C1 segment of cervical spinal cord (tissue), 14 donors: ENCODE data around the gene MYLK.

ENCODE experiments used
- DNase-seq, 14 donors: peaks; one replicate each; lab custom pipeline; 2025; lab: John Stamatoyannopoulos, UW

MYLK gene

DNA sequence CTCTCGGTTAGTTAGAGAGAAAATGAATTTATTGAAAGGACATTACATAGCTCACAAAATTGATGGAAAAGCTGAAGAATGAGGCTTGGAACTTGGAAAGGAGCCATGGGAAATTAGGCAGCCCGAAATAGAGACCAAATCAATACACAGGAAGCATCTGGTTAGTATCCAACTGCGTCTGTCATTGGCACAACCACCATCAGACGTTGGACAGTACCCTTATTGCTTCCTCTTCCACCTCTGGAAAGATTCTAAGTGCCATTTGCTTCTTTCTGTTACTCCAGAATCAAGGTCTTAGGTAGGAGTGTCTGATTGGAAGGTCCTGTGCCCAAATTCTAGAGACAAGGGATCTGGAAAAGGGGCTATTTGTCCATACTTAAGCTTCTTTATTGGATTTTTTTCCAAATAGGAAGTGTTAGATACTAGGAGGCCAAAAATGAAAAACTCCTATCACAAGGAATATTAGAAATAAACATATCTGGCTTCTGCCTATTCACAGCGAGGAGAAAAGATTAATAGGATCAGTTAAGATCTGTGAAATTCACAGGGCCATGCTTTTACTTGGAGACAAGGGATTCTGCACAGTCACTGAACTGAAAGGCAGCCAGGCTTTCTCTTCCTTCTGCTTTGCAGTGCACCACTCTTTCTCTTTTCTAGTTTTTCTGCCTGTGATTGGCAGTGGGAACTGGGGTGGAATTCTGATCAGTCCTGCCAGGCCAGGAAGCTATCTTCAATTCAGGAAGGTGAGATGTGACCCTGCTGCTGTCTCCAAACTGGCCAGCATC, 288.5 kb downstream of the MYLK start:
- no peak for DNase-seq

DNA sequence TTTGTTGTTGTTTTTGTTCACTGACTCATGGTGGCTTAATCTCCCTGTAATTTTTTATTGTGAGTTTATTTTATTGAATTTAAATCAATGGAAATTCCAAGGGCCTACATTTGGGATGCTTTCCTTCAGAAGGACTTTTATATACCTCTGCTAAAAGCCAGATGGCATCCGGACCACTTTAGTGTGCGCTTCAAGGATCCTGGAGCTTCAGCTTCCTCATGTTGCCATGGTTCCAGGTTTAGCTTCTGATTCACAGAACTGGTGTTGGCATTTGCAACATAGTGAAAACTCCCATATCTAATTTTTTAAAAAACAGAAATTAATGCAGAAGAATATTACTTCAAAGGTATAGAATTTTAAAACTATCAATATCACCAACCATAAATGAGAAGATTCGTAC, 290.8 kb downstream of the MYLK start:
- no peak for DNase-seq

DNA sequence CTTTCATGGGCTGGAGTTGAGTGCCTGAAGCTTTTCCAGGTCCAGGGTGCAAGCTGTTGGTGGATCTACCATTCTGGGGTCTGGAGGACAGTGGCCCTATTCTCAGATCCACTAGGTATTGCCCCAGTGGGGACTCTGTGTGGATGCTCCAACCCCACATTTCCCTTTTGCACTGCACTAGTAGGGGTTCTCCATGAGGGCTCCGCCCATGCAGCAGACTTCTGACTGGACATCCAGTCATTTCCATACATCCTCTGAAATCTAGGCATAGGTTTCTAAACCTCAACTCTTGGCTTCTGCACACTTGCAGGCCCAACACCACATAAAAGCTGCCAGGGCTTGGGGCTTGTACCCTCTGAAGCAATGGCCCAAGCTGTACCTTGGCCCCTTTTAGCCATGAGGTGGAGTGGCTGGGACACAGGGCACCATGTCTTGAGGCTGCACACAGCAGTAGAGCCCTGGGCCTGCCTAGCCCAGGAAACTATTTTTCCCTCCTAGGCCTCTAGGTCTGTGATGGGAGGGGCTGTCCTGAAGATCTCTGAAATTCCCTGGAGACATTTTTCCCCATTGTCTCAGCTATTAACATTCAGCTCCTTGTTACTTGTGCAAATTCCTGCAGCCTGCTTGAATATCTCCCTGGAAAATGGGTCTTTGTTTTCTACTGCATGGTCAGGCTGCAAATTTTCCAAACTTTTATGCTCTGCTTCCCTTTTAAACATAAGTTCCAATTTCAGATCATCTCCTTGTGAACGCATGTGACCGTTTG, 293.3 kb downstream of the MYLK start:
- DNase-seq: no peak

DNA sequence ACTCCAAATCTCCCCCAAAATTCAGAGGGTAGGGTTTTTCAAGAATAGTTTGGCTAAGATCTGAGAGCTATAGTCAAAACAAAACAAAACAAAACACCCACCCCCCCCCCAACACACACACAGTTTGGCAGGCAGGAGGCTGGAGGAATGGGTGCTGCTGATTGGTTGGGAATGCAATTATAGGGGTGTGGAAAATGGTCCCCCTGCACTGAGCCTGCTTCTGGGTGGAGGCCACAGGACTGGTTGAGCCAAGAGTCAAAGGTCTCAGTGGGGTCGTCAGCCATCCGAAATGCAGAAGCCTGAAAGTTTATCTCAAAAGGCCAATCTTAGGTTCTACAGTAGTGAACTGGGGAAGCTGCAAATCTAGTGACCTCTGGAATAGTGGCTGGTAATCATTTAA, 296.7 kb downstream of the MYLK start:
- DNase-seq: no peak

DNA sequence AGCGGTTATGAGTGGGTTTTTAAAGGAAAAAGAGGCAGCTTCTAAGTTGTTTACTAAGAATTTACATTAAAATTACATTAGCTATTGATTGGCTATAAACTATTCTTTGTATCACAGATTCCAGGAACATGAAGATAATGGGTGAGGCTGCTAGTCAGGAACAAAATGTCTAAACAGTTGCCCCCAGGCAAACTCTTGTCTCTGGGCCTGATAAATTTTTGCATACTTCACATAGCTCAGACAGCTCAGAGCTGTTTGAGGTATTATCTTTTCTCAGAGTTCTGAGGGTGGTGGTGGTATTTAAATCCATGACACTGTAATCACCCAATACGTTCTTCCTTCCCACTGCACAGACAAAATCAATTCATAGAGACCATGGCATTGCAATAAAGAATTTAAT, 297.2 kb downstream of the MYLK start:
- DNase-seq: no peak

DNA sequence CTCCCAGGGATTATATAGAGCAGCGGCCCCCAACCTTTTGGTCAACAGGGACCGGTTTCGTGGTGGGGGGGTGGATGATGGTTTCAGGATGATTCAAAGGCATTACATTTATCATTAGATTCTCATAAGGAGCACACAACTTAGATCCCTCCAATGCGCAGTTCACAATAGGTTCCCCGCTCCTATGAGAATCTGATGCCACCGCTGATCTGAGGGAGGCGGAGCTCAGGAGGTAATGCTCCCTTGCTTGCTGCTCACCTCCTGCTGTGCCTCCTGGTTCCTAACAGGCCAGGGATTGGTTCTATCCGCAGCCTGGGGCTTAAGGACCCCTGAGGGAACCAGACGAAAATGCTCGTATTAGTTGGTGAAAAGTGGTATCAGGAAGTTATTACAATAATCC, 298.0 kb downstream of the MYLK start:
- peak in 6 of 14 donors; percentile 7 to 65 (median 24) for DNase-seq

DNA sequence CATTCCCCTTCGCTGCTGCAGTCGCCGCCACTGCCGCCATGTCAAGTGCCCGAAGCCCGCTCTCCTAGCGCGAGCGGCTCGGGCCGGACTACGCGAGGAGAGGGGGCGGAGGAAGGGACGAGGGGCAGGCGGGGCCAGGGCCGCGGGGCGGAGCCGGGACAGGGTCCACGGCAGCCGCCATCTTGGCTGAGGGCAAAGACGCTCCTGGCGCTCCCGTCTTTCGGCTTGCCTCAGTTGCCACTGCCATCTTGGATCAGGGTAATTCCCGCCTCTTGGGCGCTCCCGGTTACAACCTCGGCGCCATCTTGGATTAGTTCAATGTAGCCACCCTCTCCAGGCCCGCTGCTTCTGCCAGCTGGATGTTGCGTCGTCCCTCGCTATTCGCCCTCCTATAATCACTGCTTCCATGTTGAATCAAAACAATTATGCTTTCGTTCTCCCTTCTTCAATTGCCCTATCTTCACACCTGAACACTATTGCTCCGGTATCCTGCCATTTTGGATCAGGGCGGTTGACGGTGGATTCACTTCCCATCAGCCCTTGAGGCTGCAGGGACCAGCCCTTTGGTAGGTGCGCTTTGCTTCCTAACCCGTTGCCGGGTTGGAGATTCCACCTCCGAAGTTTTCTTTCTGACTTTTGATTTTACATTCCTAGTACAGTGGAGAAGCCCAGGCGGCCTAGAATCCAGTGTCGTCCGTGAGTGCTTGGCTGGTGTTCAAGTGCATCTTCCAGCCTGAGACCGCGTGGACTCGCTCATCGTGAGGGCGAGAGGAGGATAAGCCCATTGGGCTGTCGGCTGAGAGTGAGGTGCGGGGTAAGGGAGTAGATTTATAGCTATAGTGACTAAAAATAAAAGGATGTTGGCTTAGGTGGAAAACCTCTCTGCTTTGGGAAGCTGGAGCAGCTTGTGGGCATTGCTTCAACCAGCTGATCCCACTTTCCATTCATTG, 298.9 kb downstream of the MYLK start, which contains the start of gene HACD2:
Gene HACD2 (minus strand): TSS at position 66 of the 950 bp plus-strand sequence. CDS start 26 bp downstream, at position 40.
- peak; percentile 78 to 99 (median 96) for DNase-seq

DNA sequence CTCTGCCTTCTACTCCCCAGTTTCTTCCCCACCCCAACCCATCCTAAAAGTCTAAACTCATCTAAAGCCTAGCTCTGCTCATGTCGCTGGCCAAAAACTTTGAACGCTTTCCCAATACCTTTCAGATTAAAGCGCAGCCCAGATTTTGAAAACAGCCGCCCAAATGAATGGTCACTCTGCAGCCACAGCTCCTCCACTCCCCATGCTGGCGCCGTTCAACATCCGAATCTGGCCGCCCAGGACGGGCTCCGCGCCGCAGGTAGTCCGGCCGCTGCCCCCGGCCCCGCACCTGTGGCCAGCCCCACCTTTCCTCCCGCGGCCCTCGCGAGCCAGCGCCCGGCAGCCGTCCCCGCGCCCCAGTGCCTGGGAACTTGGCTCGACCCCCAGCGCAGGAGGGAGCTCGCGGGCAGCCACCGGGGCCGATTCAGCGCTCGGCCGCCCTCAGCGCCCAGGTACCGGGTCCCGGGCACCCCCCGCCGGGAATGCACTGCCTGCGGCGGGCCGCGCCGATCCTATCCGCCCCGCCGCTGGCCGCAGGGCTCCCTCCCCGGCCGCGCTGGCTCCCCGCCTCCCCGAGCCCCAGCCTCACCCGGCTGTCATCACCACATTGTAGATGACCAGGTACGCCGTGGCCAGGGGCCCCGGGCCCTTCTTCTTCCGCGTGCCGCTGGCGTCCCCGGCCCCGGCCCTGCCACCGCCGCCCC, 299.7 kb downstream of the MYLK start:
- peak in 11 of 14 donors; percentile 51 to 84 (median 67) for DNase-seq

DNA sequence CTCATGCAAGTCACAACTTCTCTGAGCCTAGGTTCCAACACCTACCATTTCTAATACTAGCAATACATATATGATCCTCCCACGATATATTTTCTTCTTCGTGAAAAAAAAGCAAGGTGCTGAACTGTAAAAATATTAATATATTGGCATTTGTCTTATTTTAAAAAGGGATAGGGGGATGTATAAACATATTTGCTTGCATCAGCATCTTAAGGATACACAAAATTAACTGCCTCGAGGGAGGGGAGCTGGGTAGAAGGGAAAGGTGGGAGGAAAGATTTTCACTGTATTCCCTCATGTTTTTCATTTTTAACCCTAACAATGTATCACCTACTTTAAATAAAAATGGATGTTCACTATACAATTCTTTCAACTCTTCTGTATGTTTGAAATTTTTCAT, 300.6 kb downstream of the MYLK start:
- DNase-seq: no peak

DNA sequence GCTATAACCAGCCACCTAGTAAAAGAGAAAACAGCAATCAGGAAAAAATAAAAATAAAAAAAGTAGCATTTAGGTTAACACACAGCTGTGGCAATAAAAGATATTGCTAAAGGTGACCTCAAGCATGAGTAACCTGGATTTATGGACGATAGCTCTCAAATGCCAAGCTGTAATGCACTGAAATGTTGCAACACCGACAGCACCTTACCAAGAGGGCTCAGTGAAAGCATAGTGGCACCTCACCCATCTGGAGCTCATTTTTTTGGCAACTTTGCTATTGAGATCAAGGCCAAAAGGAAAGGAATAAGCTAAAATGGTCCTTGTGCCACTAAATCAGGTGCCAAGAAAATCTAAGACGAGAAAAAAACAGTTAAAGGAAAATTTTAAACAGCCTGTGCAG, 301.8 kb downstream of the MYLK start:
- DNase-seq: peak in 1 of 14 donors; percentile 28

DNA sequence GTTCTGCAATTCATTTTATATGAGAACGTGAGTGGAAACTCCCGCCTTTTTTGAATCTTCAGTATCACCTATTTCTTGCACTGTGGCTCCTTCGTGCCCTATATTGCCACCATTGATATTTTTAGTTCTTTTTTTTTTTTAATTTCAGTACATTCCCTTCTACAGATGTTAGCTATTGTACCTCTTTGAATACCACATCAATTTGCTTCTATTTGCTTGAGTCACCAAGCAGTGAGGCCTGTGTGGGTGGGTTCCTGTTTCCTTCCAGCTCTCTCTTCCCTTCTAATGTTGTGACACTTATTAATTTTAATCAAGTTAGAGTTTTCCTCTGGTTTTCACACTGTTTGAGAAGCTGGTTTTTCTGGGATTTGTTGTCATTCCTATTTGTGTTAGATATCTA, 308.0 kb downstream of the MYLK start:
- no peak for DNase-seq

DNA sequence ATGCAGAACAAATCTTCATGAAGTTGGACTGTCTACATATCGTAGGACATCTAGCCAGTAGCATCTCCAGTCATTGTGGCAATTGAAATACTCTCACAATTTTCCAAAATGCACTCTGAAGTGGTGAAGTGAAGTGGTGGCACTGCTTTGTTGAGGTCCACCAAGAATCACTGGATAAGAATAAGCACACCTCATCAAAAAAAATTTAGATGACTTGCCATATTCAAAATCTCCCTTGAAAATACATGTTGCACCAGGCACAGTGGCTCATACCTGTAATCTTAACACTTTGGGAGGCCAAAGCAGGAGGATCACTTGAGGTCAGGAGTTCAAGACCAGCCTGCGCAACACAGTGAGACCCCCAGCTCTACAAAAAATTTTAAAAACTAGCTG, 312.2 kb downstream of the MYLK start:
- DNase-seq: no peak

DNA sequence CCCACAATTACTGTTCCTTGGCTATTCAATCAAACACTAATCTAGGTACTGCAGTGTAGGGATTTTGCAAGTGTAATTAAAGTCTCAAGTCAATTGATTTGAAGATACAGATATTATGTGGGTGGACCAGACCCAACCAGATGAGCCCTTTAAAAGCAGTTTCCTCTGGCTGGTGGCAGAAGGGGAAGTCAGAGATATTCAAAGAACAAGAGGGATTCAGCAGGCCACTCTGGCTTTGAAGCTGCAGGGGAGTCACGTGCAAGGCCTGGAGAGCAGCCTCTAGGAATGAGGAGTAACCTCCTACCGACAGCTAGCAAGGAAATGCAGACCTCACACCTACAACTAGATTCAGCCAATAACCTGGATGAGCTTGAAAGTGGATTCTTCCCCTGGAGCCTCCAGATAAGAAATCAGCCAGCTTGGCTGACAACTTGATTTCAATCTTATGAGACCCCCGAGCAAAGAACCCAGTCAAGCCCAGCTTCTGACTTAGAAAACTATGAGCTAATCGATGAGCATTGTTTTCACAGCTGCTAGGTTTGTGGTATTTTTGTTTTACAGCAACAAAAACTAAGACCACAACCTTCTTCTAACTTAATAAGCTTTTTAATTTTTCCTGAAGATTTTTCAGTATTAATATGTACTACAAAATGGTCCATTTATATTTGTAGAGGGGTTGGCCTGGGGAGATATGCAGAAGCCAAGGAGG, 312.7 kb downstream of the MYLK start:
- DNase-seq: peak in 2 of 14 donors; percentile 4 to 19

DNA sequence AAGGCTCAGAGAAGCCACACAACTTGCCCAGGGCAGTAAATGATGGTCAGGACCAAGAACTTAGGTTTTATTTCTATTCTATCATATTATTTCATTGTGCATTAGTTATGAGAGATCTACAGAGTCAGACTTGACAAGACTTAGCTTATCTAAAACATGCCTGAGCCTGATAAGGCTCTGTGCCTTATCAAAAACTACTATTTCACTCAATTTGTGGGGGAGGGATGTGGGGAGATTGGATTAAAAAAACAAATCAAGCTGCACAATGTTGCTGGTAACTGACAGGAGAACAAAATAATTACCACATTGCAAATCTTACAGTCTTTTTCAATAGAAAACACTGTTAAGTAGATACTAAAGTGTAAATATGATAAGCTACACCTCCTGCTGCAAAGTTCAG, 315.3 kb downstream of the MYLK start:
- no peak for DNase-seq

DNA sequence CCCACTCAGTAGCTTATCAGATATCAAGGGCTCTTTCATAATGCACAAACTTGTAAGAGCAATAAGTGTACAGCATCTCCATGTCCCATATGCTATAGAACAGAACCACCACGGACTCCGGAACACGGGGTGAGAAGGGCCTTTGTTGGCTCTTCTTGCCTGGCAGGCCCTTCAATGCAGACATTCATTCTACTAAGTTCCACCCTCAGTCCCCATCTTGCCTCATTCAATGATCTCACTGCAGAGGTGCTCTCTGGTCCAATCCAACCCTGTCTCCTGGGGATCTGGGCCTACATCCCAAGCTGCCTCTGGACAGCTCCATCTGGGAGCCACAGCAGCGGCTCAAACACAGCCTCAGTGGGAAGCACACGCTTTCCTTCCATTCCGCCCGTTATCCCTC, 316.1 kb downstream of the MYLK start:
- peak in 8 of 14 donors; percentile 18 to 53 (median 26) for DNase-seq

DNA sequence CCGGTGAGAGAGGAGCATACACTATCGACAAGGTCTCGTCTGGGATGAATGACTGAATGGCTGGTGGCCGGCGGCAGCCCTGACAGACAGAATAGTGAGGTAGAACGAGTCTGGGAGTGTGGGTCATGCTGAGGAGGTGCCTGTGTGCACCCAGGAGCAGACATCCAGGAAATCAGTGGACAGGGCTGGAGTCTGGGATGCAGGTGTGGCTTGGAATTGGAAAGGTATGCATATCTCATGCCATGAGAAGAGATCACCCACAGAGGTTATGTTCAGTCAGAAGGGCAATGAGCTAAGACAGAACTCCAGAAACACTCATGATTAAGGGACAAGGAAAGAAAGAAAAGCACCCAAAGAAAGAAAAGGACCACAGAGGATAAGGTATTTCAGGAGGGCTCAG, 320.1 kb downstream of the MYLK start:
- DNase-seq: no peak

DNA sequence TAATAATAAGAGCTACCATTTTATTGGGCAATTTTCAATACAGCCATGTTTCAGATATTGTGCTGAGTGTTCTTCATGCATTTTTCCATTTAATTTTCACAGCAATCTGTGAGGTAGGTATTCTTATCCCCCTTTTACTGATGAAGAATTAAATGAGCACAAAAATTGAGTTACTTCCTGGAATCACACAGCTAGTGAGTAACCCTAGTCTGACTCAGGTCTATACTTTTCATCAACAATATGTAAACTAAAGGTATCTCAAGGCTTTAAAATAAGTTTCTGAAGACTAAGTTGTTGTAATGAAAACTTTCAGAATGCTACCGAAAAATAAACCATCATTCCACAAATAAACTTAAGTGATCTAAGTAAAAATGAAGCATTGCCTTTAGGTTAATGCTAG, 321.6 kb downstream of the MYLK start:
- DNase-seq: no peak

DNA sequence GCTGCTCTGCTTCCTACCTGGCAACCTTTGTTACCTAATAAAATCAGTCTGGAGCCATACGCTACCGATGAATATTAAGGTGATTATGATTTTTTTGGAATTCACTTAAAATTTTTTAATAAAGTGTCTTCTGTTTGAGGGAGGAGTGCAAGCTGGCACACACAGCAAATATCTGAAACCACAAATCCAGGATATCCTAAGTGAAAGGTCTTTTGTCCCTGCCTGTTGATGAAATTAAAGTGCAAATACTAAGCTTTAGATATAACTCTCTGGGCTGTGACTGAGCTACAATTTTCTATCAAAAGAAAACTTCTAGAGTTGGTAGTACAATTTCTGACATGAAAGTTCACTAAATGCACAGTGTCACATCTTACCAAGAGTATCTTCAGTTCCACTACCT, 322.9 kb downstream of the MYLK start:
- no peak for DNase-seq
